CD4-positive, alpha-beta T cell treated with Interleukin-4 for 4 hours (primary cell): ENCODE results near the gene TNFRSF8.
A peak's percentile ranks its signal among the peaks of the same experiment; 100 is the strongest.

Source experiments
- DNase-seq: peaks from one replicate; pipeline ENCODE4 v3.0.0-alpha.2; 2020

The TNFRSF8 gene

DNA sequence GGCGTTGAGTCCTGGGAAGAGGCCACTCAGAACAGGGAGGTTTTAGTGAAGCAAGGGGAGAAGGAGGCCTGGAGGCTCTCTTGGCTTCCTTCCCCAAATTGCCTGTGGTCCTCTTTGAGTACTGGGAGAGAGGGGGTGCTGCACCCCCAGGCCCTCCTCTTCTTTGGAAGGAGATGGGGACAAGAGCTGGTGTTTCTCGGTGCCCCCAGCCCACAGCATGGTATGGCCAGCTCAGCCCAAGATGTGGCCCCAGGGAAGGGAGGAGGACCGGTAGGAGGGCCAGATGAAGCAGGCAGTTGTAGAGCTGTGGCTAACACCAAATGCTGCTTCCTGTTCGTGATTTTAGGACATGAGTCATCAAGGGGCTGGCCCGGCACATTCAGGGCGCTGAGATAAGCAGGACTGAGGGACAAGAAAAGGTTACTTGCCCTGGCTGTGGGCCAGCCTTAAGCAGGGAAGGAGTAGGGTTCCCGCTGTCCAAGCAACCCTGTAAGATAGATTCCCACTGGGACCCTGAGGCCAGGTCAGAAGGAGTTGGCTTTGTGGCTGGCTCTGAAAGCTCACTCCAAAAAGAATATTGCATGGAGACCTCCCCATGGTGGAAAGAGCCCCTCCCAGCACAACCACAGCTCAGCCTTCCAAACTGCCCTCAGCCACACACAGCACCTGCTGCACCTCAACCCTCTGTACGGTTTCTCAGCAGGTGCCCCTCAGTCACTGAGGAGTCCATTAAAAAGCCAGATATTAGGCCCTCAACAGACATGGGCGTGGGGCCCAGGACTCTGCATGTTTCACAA, 98.8 kb downstream of the TNFRSF8 start:
- peak; percentile 89 for DNase-seq

DNA sequence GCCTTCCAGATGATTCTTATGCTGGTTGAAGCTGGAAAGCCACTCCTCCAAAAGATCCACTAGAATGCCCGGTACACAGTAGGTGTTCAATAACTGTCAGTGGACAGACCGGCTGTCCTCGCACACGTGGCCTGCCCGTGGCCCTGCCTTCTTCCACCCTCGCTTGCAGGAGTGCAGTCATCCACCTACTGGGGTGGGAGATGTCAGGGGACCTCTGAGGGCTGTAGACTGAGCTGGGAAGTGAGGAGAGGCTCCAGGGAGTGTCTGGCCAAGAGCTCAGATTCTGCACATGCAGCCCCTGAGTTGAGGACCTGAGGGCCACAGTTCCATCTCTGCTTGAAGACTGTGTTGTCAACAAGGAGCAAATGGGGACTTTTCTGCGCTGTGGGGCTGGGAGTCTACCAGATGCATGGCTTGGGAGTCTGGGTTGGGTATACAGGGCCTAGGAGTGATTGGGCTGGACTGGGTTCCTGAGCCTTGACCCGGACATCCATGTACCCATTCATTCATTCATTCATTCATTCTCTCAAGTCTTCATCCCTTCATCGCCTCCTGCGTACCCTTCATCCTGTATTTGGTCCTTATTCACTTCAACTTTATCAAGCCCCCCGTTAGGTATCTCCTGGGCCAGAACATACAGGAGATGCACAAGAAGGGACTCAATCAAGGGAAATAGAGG, 99.5 kb downstream of the TNFRSF8 start:
- no peak for DNase-seq

DNA sequence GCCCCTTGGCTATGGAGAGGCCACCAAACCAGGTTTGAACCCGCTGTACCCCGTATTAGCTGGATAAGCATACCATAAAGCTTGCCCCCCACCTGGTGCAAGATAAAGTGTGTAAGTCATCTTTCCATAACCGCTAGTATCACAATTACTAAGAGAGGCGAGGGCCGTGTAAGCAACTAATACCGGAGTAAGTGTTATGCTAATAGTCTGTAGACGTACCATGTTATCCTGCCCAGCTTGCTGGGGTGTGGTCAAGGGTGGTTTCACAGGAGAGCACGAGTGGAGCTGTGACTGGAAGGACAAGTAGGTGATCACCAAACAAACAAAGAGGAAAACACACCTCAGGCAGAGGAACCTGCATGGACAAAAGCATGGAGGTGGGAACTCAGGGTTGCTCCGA, 100.1 kb downstream of the TNFRSF8 start:
- no peak for DNase-seq

DNA sequence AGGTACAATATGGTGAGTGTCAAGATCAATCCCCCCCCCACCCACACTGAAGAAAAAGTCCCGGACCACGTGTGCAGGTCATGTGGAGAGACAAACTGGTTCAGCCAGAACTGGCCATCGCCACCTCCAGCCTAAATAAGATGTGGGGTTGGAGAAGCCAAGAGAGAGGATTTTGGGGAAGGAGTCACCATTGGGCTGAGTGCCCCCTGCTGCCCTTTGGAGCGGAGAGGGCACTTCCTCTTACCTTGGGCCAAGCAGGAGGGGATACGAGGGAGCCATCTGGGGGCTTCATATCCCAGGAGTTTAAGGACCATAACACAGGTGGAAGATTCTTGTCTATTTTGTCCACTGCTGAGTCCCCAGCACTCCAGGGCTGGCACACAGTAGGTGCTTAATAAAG, 101.1 kb downstream of the TNFRSF8 start:
- DNase-seq, result no peak

DNA sequence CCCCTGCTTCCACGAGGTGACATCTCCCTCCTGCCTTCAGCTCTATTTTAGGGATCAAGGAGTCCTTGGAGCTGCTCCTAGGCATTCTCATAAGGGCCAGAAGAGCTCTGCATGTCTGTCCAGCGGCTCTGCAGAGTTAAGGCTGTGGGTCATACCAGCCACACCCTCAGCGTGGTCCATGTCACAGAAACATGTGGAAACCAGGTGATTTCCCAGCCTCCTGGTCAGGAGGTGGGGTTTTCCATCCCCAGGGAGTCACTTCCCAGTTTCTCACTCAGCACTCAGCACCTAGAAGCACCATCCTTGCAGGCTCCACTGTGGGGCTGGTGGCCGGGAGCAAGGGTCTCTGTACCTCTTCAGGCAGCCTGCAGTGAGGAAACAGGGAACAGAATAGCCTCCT, 102.2 kb downstream of the TNFRSF8 start:
- no peak for DNase-seq

DNA sequence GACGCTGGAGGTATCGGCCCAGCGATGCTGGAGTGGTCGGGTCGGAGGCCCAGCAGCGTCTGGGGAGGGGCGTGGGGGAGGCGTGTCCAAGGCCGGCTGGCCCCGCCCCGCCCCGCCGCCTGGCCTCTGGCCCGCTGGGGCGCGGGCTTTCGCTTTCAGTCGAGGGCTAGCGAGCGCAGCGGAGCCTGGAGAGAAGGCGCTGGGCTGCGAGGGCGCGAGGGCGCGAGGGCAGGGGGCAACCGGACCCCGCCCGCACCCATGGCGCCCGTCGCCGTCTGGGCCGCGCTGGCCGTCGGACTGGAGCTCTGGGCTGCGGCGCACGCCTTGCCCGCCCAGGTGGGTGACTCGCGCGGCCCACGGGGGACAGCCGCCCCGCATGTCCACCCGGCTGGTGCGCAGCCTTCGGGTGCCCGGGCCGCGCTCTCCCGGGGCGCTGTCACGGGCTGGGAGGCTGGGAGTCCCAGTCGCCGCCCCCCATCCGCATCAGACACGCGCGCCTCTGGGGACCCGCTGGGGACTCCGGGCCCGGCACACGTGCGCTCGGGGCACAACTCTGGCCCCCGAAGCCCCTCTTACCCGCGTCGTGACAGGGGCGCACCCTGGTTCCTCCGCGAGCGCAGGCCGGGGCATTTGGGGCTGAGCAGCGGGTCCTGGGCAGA, 103.9 kb downstream of the TNFRSF8 start, which contains the start of gene TNFRSF1B:
Gene TNFRSF1B (plus strand): TSS at position 158 of the 659 bp plus-strand sequence. CDS start 101 bp downstream, at position 259.
- peak; percentile 52 for DNase-seq

DNA sequence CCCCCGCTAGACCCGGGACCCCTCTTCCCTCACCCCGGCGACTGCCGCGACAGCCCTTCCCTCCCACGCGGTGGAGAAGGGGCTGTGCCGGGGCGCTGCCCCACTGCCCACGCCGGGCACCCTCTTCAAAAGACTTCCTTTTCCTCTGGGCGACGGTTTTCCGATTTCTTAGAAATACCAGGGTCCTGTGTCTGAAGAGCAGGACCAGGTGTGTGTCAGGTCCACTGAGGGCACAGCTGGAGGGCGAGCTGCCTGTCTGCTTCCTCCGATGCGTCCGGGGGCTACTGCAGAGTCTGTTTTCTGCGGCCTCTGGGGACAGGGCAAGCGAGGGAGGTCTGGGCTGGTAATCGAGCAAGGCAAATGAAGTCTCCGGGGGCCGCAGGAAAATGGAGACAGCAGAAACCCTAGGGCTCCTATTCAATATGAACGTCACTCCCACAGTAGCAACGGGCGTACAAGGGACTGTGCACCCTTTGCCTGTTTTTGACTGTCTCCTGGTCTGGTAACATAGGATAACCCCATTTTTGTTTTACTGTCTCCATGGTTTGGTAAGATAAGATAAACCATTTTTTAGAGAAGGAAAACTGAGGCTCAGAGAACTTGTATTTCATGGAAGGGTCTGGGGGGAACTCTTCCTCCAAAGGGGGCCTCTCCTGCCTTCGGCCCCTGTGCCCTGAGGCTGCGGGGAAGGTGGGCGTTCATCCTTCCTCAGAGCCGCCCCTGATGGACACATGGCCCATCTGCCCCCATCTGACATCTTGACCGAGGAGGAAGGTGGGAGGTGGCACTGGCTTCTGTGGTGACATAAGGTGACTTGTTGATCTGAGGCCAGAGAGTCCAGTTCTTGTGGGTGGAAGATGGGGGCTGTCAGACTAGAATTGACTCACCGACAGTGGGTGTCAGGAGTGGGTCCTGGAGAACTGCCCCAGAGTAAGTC, 104.7 kb downstream of the TNFRSF8 start:
- DNase-seq, result no peak

DNA sequence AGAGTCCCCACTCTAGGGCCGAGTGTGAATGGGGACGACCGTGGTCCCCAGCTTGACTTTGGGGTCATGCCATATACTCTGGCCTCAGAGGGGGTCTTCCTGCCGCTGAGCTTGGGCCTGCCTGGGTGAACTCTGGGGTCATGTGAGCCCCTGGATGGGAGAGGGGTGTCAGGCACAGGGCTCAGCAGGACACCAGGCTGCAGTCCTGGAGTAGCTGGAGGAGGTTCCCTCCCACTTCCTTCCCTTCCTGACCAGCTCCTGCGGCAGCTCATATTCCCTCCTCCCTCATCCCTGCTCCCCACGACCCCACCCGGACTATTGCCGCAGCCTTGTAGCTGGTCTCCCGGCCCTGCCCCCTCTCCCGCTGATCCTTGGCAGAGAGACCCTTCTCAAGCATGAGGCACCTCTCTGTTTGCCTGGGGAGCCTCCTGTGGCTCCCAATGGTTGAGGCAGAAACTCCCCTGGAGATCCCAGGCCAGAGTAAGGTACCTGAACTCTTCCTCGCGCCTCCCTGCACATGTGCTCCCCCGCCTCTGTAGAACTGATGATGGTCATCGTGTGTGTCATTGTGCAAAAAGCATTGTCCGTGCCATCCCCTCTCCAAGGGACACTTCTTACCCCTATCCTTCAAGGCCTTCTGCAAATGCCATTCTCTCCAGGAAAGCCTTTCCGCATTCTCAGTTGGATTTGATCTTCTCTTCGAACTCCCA, 105.5 kb downstream of the TNFRSF8 start:
- no peak for DNase-seq

DNA sequence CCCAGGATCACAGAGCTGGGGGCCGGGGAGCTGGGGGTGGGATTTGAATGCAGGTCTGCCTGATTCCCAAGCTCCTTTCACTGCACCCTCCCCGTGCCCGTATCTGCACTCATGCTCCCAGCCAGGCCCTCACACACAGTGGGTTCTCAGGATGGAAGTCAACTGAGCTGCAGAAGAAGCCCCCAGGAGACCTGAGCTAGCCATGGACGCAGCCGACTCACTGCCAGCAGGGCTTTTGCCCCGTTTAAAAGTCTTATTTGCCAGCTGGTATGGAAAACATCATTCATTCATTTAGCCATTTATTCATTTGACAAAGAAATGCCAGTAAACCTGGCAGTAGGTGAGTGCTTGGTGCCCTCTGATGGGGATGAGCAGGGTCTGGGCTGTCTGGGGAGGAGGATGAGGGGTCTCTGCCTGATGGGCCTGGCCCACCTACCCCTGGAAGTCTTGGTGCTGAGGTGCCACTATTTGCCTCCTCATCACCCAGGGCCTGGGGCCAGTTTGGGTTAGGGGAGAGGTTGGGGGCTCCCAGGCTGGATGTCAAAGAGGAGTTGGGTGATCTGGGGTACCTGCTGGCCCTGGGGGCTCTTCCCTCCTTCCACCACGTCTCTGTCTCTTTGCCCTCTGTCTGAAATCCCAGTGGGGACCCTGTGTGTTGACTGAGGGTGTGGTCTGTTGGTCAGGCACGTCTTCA, 106.5 kb downstream of the TNFRSF8 start:
- DNase-seq, result no peak

DNA sequence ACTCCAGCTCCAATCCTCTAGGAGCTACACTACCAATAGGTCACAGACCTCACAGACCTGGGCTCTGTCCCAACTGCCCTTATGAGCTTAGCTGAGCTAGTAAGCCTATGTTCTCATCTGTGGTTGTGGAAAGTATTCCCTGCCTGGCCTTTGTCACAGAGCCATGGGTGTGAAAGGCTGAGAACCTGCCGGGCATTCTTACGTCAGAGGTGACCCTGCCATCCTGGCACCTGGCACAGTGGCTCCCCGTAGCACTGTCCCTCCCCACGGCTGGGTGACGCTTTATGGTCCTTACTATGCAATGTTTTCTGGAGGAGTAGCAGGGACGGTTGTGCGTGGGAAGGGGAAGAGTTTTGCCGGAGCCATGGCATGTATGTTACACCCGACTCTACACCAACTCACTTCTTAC, 107.2 kb downstream of the TNFRSF8 start:
- DNase-seq, result no peak

DNA sequence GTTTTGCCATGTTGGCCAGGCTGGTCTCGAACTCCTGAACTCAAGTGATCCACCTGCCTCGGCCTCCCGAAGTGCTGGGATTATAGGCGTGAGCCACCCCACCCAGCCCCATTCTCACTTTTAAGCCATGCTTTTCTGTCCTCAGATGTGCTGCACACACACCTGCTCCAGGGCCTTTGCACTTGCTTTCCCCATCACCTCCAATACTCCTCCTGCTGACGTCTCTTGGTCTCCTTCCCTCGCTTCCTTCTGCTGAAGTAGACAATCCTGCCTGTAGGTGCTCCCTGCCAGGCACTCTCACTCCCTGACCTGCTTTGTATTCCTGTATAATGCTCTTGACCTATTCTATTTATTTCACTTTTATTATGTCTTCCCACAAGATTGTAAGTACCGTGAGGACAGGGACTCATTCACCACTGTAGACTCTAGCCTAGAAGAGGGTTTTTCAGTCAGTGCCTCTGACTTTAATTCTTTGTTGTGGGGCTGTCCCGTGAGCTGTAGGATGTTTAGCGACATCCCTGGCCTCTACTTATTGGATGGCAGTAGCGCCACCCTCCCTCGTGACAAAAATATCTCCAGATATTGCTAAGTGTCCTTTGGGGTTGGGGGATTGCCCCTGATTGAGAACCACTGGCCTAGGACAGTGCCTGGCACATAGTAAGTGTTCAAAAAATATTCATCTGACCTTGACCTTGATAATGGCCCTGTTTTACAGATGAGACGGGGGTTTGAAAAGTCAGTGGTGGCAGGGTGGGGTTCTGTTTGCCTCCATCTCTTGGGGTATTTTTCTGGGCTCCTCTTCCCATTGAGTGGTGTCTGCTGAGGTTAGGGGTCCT, 108.3 kb downstream of the TNFRSF8 start:
- peak; percentile 65 for DNase-seq

DNA sequence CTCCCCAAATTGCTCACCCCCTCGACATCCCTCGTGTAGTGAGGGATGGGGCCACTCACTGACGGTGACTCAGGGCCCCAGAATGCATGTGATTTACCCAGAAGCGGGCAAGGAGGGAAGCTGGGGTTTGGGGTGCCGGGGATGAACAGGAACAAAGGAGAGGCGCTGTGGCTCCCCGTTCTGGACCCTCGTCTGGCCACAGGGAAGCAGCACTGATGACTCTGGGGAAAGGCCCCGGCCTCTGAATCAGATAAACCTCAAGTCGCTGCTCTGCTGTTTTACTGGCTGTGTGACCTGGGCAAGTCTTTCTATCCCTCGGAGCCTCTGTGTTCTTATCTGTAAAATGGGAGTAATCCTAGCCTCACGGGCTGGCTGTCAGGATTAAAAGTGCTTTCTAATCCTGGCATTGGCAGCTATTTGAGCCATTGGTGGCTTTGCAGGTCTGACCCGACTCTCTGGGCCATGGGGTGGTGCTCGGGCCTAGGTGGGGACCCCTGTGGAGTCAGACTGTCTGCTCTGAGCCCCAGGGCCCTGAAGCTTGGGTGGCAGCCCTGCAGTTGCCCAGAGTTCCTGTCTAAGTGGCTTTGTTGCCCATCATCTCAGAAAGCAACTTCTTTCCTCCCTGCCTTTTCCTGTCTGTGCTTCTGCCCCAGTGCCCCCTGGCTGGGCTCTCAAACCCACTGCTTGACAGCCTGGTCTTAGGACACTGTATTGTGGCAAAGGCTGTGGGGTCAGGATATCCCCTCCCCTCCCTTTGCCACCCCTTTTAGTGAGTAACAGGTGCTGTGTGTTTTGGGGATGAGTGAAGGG, 109.1 kb downstream of the TNFRSF8 start:
- DNase-seq, result peak; percentile 64

DNA sequence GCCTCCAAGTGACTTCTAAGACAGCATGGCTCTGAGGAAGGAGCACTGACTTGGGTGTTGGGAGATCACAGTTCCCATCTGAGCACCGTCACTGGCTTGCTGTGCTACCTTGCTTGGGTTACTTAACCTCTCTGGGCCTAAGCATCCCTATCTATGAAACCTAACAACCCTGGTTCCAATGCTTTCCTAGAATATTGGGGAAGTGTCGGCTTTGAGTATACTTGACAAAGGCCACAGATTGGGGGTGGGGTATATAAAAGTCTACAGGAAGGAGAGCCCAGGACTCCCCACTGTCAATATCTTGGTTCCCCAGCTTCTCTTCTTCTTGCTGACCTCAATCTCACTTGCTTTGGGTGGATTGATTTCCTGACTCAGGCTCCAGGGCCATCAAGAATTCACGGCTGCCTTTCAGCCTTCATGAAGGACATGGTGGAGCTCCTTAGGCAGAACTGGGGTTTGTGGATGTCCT, 110.0 kb downstream of the TNFRSF8 start:
- no peak for DNase-seq

DNA sequence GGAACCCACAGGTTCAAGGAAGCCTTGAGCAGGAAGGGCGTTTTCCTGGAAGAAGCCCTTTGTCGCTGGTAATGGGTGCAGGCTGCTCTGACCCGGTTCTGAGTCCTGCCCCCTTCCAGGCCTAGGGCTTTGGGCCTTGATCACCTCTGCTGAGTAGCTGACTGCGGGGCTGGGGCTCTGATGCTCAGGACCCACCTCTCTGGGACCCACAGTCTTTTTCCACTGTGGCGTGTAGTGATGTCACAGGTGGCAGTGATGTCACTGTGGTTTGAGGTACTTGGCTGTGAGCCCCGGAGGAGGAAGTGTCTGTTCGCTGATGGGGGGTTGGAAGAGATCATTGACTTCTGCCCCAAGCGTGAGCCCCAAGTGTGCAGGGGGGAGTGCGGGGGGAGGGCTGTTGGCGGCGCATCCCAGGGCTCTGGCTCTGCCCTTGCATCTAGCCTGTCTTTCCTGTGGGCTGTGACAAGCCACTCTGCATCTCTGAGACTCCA, 110.6 kb downstream of the TNFRSF8 start:
- peak; percentile 90 for DNase-seq

DNA sequence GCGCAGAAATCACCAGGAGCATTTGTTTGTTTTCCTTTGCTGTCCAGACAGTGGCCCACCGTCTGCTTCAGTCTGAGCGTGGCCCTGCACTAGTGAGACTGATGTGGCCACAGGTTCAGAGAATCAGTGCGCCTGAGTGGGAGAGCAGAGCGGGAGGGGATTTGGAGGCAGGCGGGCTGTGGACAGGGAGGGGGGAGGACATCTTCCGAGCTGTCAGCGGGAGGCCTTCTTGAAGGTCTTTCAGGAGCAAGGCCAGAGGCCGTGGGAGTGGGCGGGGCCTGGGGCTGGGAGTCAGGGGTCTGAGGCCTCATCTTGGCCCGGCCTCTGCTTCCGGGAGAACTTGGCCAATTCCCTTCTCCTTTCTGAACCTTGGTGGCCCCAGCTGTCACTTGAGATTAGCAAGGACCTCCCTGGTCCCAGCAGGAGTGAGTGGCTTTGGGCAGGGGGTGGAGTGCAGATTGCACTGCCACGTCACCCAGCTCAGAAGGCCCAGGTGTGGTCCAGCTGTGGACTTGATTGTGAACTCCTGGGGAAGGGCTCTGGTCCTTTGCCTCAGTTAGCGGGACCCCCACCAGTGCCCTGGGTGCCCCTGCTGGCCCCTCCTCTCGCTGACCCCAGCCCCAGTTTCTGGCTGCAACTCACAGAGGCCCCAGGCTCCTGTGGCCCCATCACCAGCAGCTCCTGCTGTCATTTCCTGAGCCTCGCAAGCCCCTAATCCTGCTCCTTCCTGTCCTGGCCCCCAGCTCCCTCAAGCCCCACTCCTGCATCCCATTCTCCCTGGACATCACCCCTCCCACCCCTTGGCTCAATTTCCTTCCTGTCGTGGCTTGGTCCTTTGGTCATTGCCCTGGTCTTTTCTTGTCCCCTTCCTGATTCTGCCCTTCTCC, 112.1 kb downstream of the TNFRSF8 start:
- DNase-seq, result no peak

DNA sequence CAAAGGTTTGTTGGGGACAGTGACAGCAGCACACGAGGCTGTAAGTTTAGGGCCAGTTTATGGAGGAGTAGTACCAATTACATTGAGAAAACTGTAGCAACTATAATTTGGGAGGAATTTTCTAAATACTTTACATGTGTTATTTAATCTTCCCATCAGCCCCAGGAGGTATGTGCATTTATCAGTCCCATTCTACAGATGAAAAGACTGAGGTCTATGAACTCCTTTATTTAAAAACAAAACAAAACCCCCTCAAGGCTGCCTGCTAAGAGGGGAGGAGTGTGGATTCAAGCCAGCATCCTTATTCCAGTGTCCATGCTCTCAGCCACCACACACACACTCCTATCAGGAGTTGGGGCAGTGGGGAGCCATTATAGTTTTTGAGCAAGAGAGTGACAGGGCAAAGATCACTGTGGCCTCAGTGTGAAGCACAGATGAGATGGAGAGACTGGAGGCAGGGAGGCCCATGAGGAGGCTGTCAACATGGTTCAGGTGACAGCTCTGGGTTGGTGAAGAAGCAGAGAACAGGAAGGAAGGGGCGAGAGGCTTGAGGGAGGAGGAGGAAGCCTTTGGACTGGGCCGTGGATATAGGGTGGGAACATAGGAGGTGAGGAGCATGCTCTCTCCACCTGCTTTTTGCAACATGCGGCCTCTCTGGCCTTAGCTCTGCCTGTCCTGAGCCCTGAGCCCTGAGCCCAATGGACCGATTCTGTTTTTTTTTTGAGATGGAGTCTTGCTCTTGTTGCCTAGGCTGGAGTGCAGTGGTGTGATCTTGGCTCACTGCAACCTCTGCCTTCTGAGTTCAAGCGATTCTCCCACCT, 113.4 kb downstream of the TNFRSF8 start:
- DNase-seq, result no peak
